A673 (cell line): Measurements from ENCODE around the gene RTBDN. TPM values are rescaled to one million over a fixed set of nuclear protein-coding genes. Genes with fewer than 3 reads are reported as not detected.

ENCODE experiments used
- BruUV-seq: library from RNA; stranded (reverse); fragments of 400-500 nt; replicated peaks from 2 replicates; lab custom pipeline; 2021; lab: Mats Ljungman, UMichigan
- CTCF ChIA-PET: fragments of 300-600 bp; sonication (Branson Sonifier 250); formaldehyde crosslinking; loops from one replicate; lab custom pipeline; 2022; ENCODE audit warnings: antibody characterized with exemption; lab: Charles Lee
- POLR2A ChIA-PET: fragments of 300-600 bp; sonication (Branson Sonifier 250); formaldehyde crosslinking; loops from one replicate; lab custom pipeline; 2022; ENCODE audit warnings: antibody characterized with exemption; ENCODE audit not compliant: low non-redundant PET; lab: Charles Lee
- DNase-seq: peaks from one replicate; pipeline ENCODE4 v3.0.0-alpha.2; 2015; ENCODE audit warnings: low spot score
- H3K27ac ChIP-seq: fragments of 200-600 bp; sonication (generic); 2 replicates; pipeline ENCODE4 v1.5.1; 2016; ENCODE audit warnings: mixed run types, low read depth, mild to moderate bottlenecking, mixed read lengths, antibody characterized with exemption, low read length; ENCODE audit not compliant: poor library complexity, severe bottlenecking
- H3K27me3 ChIP-seq: fragments of 200-600 bp; sonication (generic); replicated peaks from 2 replicates; pipeline ENCODE4 v1.6.1; 2017; ENCODE audit warnings: mixed run types, low read depth, mild to moderate bottlenecking, mixed read lengths, antibody characterized with exemption, low read length; ENCODE audit not compliant: insufficient read depth, poor library complexity
- H3K36me3 ChIP-seq: fragments of 200-600 bp; sonication (generic); 2 replicates; pipeline ENCODE4 v1.6.1; 2016; ENCODE audit warnings: mixed run types, mild to moderate bottlenecking, mixed read lengths, antibody characterized with exemption, low read length; ENCODE audit not compliant: insufficient read depth, poor library complexity, severe bottlenecking
- H3K4me1 ChIP-seq: fragments of 200-600 bp; sonication (generic); 2 replicates; pipeline ENCODE4 v1.6.1; 2017; ENCODE audit warnings: mixed run types, mild to moderate bottlenecking, mixed read lengths, antibody characterized with exemption, low read length; ENCODE audit not compliant: insufficient read depth, poor library complexity, severe bottlenecking
- H3K4me3 ChIP-seq: fragments of 200-600 bp; sonication (generic); 2 replicates; pipeline ENCODE4 v1.5.1; 2016; ENCODE audit warnings: low read depth, mixed run types, mild to moderate bottlenecking, mixed read lengths, low read length; ENCODE audit not compliant: poor library complexity, severe bottlenecking
- H3K9me3 ChIP-seq: fragments of 200-600 bp; sonication (generic); 2 replicates; pipeline ENCODE4 v1.6.1; 2016; ENCODE audit warnings: mixed run types, low read depth, mild to moderate bottlenecking, mixed read lengths, antibody characterized with exemption, low read length; ENCODE audit not compliant: poor library complexity, severe bottlenecking
- CTCF ChIP-seq: fragments of 300-800, 200-600 bp; sonication (generic); conservative IDR thresholded peaks from 2 replicates; pipeline ENCODE4 v1.5.1; 2017; ENCODE audit warnings: low read depth, mild to moderate bottlenecking, antibody characterized with exemption, low read length, moderate library complexity, mixed read lengths
- EZH2 ChIP-seq: fragments of 200-600 bp; sonication (generic); IDR thresholded peaks from 2 replicates; pipeline ENCODE4 v1.6.1; 2017; ENCODE audit warnings: borderline replicate concordance, low read depth, mild to moderate bottlenecking, mixed read lengths, antibody characterized with exemption, low read length; ENCODE audit not compliant: poor library complexity, severe bottlenecking
- intact Hi-C: fragments of 100-400 bp; cut with micrococcal nuclease; formaldehyde crosslinking; loops from one replicate; pipeline ENCODE4 v1.10.0; 2022; ENCODE audit not compliant: unreplicated experiment
- total RNA-seq: library from RNA; stranded (reverse); gene quantifications from 2 replicates; pipeline ENCODE4 v1.2.3, GENCODE V29; 2021

Gene RTBDN
- total RNA-seq, 1 experiment from 2014 or later = not detected

DNA sequence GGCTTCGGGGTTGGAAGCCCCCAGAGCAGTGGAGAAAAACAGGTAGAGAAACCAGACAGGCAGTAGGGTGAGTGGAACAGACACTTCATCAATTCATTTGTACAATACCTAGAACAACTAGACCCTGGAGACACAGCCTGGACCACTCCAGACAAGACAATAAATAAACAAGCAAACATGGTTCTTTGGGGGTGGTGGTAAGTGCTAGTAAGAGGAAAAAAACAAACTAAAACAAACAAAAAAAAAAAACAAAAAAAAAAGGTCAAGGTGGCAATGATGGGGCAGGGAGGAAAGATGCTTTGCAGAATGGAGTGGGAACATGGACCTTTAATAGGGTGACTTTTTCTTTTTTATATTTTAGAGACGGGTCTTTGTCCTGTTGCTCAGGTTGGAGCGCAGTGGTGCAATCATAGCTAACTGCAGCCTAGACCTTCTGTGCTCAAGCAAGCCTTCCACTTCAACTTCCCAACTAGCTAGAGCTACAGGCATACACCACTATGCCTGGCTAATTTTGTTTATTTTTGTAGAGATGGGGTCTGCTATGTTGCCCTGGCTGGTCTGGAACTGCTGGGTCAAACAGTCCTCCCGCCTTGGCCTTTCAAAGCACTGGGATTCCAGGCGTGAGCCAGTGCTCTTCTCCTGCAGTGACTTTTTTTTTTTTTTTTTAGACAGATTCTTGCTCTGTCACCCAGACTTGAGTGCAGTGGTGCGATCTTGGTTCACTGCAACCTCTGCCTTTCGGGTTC lies 40.0 kb downstream of the RTBDN start:
- DNase-seq = no peak
- BruUV-seq = no TSS peak
- H3K4me3 ChIP-seq = peak overlapping the region; percentile 59
- TF ChIP-seq EZH2 (no peak), CTCF (no peak)
- ChIA-PET CTCF (interaction anchor here (0.6 to 3.4 kb wide), 5 partner anchors 16 to 167 kb away, joined by 3 to 34 read pairs (median 5); no protein-coding TSS in a partner anchor), POLR2A (interaction anchor here (0.6 kb wide), 1 partner anchor 28 kb away, joined by 6 read pairs; no protein-coding TSS in a partner anchor)
- H3K27ac ChIP-seq = peak overlapping the region; percentile 98
- intact Hi-C loops = loop anchor here (5.0 kb wide), 1 partner anchor 112 kb away; the partner anchor contains the start of gene DHPS
- H3K36me3 ChIP-seq = peaks cover 12% of the 10 kb centered on the region
- no peaks in the 10 kb centered on the region for H3K27me3 ChIP-seq
- H3K9me3 ChIP-seq = no peaks in the 10 kb centered on the region
- peaks cover 24% of the 10 kb centered on the region for H3K4me1 ChIP-seq

DNA sequence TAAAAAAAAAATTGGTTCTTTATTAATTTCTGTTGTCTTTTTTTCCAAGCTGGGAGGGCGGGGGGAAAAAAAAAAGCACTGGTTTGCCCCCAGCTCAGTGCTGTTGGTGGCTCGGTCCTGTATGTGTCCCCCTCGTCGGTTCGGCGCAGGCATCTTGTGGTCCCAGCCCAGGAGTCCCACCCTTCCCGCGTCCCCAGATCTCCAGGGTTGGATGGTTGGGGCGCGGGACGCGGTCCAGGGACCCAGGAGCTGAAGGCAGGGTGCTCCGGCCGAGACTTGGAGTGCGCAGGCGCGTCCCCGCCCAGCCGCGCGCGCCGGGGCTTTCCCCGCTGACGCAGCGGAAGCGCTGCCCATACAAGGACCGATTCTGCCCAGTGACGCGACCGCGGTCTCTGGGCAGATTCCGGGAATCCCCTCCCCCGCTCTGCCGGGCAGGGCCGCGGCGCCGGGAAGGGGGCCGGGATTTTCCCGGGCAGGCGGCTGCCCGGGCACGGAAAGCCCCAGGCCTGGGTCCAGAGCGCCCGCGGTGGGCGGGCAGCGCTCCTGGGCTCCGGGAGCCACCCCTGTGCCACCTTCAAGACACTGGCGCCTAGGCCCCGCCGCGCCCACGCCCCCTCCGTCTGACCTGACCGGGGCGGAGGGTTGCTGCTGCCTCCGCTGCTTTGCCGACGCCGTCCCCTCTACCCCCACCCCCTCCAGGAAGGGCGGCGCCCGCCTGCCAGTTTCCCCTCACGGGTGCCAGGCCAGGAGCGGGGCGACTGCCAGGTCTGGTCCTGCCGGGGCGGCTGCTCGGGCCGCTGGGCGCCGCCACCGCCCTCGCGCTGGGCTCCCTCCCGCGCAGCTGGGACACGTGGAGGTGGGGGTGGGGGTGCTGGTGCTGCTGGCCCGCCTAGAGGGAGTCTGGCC lies 40.8 kb downstream of the RTBDN start:
- ChIA-PET POLR2A (interaction anchor here (0.7 to 1.4 kb wide), 5 partner anchors 15 to 1297 kb away, joined by 3 to 5 read pairs (median 4); partner anchors contain the start of gene GET3), CTCF (interaction anchor here (1.5 to 3.0 kb wide), 2 partner anchors 16 to 36 kb away, joined by 8 to 29 read pairs; no protein-coding TSS in a partner anchor)
- intact Hi-C loops = loop anchor here (5.0 kb wide), 1 partner anchor 111 kb away; the partner anchor contains the start of gene DHPS
- no TSS peak for BruUV-seq
- peak; percentile 95 for DNase-seq
- TF ChIP-seq CTCF = no peak
- no peak for TF ChIP-seq EZH2
- Histone ChIP-seq H3K36me3 (peaks cover 6% of the 10 kb centered on the region), H3K27me3 (no peaks in the 10 kb centered on the region), H3K4me3 (peak overlapping the region; percentile 59), H3K4me1 (peaks cover 32% of the 10 kb centered on the region), H3K27ac (peak overlapping the region; percentile 98), H3K9me3 (no peaks in the 10 kb centered on the region)

DNA sequence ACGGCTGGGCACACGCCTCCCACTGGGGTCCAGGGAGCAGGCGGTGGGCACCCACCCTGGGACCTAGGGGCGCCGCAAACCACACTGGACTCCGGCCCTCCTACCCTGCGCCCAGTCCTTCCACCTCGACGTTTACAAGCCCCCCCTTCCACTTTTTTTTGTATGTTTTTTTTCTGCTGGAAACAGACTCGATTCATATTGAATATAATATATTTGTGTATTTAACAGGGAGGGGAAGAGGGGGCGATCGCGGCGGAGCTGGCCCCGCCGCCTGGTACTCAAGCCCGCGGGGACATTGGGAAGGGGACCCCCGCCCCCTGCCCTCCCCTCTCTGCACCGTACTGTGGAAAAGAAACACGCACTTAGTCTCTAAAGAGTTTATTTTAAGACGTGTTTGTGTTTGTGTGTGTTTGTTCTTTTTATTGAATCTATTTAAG lies 41.5 kb downstream of the RTBDN start:
- BruUV-seq = no TSS peak
- ChIA-PET CTCF (interaction anchor here (0.9 to 3.0 kb wide), 3 partner anchors 14 to 35 kb away, joined by 3 to 29 read pairs (median 8); no protein-coding TSS in a partner anchor), POLR2A (interaction anchor here (0.7 to 1.4 kb wide), 6 partner anchors 9 to 1297 kb away, joined by 3 to 5 read pairs (median 4); partner anchors contain the start of genes GET3 and THSD8)
- no peaks in the 10 kb centered on the region for H3K27me3 ChIP-seq
- intact Hi-C loops = loop anchor here (5.0 kb wide), 1 partner anchor 111 kb away; the partner anchor contains the start of gene DHPS
- peak overlapping the region; percentile 59 for H3K4me3 ChIP-seq
- H3K36me3 ChIP-seq = peaks cover 4% of the 10 kb centered on the region
- H3K4me1 ChIP-seq = peaks cover 39% of the 10 kb centered on the region
- no peak for DNase-seq
- H3K9me3 ChIP-seq = no peaks in the 10 kb centered on the region
- no peak for TF ChIP-seq CTCF
- TF ChIP-seq EZH2 = no peak
- peak overlapping the region; percentile 98 for H3K27ac ChIP-seq
